T-helper 2 cell treated with Interferon-gamma antibody and Interleukin-4, amounts not matched to agents 5 μg/mL and 100 μg/mL, for 36 hours (primary cell): ENCODE results near the gene CHCHD6.

Source experiments
- DNase-seq: peaks from one replicate; pipeline ENCODE4 v3.0.0; 2021; ENCODE audit warnings: low spot score
- H3K27ac Mint-ChIP-seq: one replicate; pipeline ENCODE4 v1.8.0; 2021; ENCODE audit warnings: mild to moderate bottlenecking, mixed read lengths
- H3K27me3 Mint-ChIP-seq: one replicate; pipeline ENCODE4 v1.8.0; 2021; ENCODE audit warnings: low read depth, mixed read lengths
- H3K36me3 Mint-ChIP-seq: one replicate; pipeline ENCODE4 v1.8.0; 2021; ENCODE audit warnings: low read depth, mixed read lengths
- H3K4me1 Mint-ChIP-seq: one replicate; pipeline ENCODE4 v1.8.0; 2021; ENCODE audit warnings: low read depth, mixed read lengths
- H3K4me3 Mint-ChIP-seq: one replicate; pipeline ENCODE4 v1.8.0; 2022; ENCODE audit warnings: mild to moderate bottlenecking, moderate library complexity, mixed read lengths
- H3K9me3 Mint-ChIP-seq: one replicate; pipeline ENCODE4 v1.8.0; 2021; ENCODE audit warnings: mixed read lengths

The CHCHD6 gene

GRCh38 chr3:126932188-126932931 is 228.3 kb downstream of the CHCHD6 start:
- Mint-ChIP-seq H3K4me1 (no peaks in the 10 kb centered on the region), H3K27ac (no peak overlapping the region), H3K4me3 (no peak overlapping the region), H3K9me3 (no peaks in the 10 kb centered on the region), H3K36me3 (no peaks in the 10 kb centered on the region), H3K27me3 (no peaks in the 10 kb centered on the region)
- DNase-seq = no peak

- Mint-ChIP-seq H3K27ac (no peak overlapping the region), H3K9me3 (no peaks in the 10 kb centered on the region), H3K36me3 (no peaks in the 10 kb centered on the region), H3K4me3 (no peak overlapping the region), H3K4me1 (no peaks in the 10 kb centered on the region), H3K27me3 (no peaks in the 10 kb centered on the region)
- DNase-seq = no peak
Observed at GRCh38 chr3:126934031-126934531, 230.0 kb downstream of the CHCHD6 start.

DNA sequence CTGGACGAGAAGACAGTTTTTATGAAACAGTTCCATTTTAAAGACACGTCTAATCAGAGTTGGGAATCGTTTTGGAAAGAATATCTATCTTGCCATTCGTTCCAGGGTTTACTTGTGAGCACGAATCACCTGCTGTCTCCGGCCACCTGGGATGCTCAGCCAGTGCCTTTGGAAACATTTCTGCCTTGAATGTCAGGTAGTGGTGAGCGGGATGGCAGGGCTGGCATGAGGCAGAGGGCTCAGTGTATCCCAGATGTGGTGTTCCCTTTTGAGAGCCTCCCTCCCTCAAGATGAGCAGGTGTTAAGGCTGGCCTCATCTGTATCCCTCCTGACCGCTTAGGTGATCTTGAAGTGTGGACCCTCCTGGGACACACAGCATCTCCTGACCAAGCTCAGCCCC is 231.0 kb downstream of the CHCHD6 start:
- DNase-seq = no peak
- Mint-ChIP-seq H3K36me3 (no peaks in the 10 kb centered on the region), H3K4me1 (no peaks in the 10 kb centered on the region), H3K27me3 (no peaks in the 10 kb centered on the region), H3K4me3 (no peak overlapping the region), H3K27ac (no peak overlapping the region), H3K9me3 (no peaks in the 10 kb centered on the region)

DNA sequence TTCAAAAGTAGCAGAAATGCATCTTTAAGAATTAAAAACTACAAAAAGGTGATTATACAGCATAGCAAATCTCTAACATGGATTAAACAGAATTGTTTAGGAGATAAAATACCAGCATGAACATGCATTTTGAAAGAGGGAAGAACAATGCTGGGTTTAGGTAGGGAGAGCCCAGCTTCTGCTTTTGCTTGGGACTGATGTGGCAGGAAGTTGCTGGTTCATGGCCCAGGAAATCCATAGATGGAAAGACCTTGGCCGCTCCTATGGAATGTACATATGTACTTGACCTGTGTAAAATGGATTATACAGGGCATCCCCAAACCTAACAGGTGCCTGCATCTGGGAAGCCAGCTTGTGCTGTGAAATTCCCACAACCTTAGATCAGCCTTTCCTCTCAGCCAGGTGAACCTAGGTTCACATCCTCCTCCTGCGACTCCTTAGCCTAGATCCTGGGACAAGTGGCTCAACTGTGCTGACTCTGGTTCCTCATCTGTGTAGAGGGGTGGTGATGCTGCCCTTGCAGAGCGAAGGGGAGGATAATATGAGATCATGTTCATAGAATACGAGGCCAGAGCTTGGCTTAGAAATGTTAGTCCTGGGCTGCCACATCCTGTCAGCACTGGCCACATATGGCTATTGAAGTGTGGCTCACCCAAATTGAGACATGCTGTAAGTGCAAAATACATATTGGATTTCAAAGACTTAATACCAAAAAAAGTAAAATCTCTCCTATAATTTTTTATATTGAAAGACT is 231.9 kb downstream of the CHCHD6 start:
- Mint-ChIP-seq H3K9me3 (no peaks in the 10 kb centered on the region), H3K36me3 (no peaks in the 10 kb centered on the region), H3K27me3 (no peaks in the 10 kb centered on the region), H3K27ac (no peak overlapping the region), H3K4me1 (no peaks in the 10 kb centered on the region), H3K4me3 (no peak overlapping the region)
- DNase-seq = no peak

DNA sequence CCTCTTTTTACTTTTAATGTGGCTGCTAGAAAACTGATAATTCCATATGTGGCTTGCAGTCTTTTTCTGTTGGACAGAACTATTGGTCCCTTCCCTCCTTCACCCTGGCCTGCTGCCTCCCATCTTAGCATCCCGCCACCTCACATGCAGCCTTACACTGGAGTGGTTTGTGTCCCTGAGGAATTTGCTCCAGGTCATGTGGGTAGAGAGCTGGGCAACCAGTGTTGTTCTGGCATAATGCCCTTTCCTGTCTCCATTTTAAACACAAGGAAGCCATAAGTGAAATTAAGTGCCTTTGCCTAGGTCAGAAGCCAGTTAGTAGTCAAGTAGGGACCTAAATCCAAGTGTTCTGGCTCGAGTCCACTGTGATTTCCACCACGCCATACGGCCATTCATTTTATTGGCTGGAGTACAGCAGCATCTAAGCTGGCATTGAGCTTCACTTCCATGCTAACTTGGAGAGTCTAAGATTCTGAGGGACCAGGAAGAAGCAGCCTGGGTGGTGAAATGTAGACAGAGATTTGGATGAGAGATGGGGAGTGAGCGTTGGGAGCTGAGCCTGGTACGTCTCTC is 232.9 kb downstream of the CHCHD6 start:
- H3K27me3 Mint-ChIP-seq = no peaks in the 10 kb centered on the region
- no peak for DNase-seq
- H3K27ac Mint-ChIP-seq = no peak overlapping the region
- H3K4me1 Mint-ChIP-seq = no peaks in the 10 kb centered on the region
- H3K36me3 Mint-ChIP-seq = no peaks in the 10 kb centered on the region
- no peaks in the 10 kb centered on the region for H3K9me3 Mint-ChIP-seq
- no peak overlapping the region for H3K4me3 Mint-ChIP-seq

DNA sequence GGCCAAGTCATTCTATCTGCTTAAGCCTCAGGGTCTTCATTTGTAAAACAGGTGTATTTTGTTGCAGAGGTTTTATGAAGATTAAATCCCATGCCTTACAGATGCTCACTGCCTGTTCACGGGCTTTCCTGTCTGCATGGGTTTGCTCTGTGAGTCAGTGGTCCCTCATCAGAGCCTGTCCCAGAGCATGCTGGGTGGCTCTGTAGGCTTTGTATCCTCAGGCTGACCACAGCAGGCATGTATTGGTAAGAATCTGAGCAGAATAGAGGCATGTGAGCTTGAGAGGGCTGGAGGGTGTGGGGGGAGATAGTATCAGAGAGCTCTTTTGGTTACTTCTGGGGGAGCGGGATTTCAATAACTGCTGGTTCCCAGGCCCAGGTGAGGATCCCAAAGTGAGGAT is 233.5 kb downstream of the CHCHD6 start:
- no peak for DNase-seq
- Mint-ChIP-seq H3K27me3 (no peaks in the 10 kb centered on the region), H3K4me3 (no peak overlapping the region), H3K4me1 (no peaks in the 10 kb centered on the region), H3K36me3 (no peaks in the 10 kb centered on the region), H3K27ac (no peak overlapping the region), H3K9me3 (no peaks in the 10 kb centered on the region)

DNA sequence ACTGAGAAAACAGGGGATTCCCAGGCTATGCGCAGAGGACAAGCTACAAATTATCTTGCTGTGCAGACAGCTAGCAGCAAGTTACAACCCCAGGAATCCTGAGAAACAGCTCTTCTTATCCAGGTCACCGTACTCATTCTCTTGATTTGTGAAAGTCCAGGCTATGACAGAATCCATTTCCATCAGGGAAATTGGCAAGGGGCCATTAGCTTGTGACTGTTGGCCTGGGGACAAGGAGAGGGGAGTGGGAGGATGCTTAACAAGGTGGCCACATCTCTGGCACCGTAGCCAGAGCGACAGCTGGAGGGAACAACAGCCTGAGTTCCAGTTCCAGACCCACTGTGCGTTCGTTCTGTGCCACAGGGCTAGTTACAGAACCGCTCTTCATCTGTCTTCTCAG is 233.9 kb downstream of the CHCHD6 start:
- H3K27ac Mint-ChIP-seq = no peak overlapping the region
- H3K9me3 Mint-ChIP-seq = no peaks in the 10 kb centered on the region
- H3K36me3 Mint-ChIP-seq = no peaks in the 10 kb centered on the region
- H3K4me1 Mint-ChIP-seq = no peaks in the 10 kb centered on the region
- H3K27me3 Mint-ChIP-seq = no peaks in the 10 kb centered on the region
- no peak overlapping the region for H3K4me3 Mint-ChIP-seq
- DNase-seq = no peak

DNA sequence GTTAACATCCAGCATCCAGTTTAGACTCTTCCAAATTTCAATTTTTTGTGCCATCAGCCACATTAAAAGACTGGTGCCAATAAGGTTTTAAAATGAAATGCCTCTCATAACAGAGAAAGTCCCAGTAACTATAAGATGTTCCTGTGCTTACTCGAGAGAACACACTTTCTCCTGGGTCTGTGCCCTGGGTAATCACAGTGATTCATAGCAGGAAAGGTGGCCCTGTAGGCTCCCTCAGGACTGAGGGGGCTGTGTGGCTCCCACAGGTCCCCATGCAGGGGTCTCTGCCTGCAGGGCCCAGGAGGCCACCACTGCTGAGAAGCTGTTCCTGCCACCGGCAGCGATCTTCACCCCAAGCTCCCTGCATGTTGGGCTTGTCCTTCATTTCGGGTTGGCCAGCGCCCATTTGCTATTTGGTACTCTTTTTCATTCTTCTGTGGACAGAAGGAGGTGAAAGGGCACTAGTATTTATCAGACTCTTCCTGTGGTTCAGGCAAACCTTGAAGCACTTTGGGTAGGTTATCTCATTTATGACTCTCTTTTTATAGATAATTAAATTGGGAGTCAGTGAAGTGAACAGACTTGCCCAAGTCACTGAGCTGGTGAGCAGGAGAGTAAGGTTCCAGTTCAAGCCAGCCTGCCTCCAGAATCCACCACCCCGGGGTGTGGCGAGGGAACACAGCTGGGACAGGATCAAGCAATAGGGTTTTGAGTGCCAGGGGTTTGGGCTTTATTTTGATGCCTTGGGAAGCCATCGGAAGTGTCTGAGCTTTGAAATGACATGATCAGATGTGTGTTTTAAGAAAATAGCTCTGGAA is 234.7 kb downstream of the CHCHD6 start:
- no peaks in the 10 kb centered on the region for H3K9me3 Mint-ChIP-seq
- no peak overlapping the region for H3K4me3 Mint-ChIP-seq
- no peaks in the 10 kb centered on the region for H3K36me3 Mint-ChIP-seq
- H3K27ac Mint-ChIP-seq = no peak overlapping the region
- no peak for DNase-seq
- no peaks in the 10 kb centered on the region for H3K27me3 Mint-ChIP-seq
- no peaks in the 10 kb centered on the region for H3K4me1 Mint-ChIP-seq

DNA sequence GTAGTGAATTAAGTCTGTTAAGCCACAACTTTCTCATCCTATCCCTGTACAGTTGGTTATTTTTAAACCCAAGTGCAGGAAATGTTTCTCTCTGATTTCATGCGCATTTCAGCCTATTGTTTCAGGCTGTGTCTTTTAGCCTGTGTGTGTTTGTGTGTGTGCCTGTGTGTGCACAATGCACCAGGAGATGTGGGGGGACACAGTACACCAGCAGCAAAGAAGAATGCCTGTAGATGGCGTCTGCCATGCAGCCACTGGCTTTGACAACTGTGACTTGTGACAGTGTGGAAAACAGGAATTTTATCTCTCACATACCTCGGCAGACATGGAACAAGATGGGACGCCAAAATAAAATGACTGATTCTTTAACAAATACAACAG is 235.3 kb downstream of the CHCHD6 start:
- no peak overlapping the region for H3K27ac Mint-ChIP-seq
- H3K27me3 Mint-ChIP-seq = no peaks in the 10 kb centered on the region
- no peak overlapping the region for H3K4me3 Mint-ChIP-seq
- no peaks in the 10 kb centered on the region for H3K9me3 Mint-ChIP-seq
- H3K36me3 Mint-ChIP-seq = no peaks in the 10 kb centered on the region
- no peaks in the 10 kb centered on the region for H3K4me1 Mint-ChIP-seq
- no peak for DNase-seq

- no peaks in the 10 kb centered on the region for H3K36me3 Mint-ChIP-seq
- no peaks in the 10 kb centered on the region for H3K27me3 Mint-ChIP-seq
- H3K4me3 Mint-ChIP-seq = no peak overlapping the region
- no peaks in the 10 kb centered on the region for H3K9me3 Mint-ChIP-seq
- H3K4me1 Mint-ChIP-seq = no peaks in the 10 kb centered on the region
- H3K27ac Mint-ChIP-seq = no peak overlapping the region
- no peak for DNase-seq
Observed at GRCh38 chr3:126939733-126940132, 235.7 kb downstream of the CHCHD6 start.

DNA sequence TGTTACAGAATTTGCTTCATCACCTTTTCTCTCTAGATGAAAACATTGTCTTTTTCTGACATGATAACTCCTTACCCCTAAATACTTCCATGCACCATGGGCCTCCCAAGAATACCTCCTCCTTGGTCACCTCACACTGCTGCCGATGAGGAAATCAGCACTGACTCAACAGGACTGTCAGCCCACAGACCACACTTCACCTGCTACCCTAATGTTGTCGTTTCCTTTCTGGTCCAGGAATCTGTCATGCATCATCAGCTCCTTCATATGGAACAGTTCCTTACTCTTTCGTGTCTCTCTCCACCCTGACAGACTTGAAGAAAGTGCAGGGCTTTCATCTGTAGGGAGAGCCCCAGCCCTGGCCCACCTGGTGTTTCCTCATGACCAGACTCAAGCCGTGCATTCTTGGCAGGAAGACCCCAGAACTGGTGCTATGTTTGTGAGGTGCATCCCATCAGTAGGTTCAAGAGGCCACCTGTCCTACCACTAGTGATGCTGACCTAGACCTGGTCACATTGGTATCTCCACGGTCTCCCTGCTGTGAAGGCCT is 237.8 kb downstream of the CHCHD6 start:
- no peak overlapping the region for H3K27ac Mint-ChIP-seq
- H3K4me3 Mint-ChIP-seq = no peak overlapping the region
- no peak for DNase-seq

DNA sequence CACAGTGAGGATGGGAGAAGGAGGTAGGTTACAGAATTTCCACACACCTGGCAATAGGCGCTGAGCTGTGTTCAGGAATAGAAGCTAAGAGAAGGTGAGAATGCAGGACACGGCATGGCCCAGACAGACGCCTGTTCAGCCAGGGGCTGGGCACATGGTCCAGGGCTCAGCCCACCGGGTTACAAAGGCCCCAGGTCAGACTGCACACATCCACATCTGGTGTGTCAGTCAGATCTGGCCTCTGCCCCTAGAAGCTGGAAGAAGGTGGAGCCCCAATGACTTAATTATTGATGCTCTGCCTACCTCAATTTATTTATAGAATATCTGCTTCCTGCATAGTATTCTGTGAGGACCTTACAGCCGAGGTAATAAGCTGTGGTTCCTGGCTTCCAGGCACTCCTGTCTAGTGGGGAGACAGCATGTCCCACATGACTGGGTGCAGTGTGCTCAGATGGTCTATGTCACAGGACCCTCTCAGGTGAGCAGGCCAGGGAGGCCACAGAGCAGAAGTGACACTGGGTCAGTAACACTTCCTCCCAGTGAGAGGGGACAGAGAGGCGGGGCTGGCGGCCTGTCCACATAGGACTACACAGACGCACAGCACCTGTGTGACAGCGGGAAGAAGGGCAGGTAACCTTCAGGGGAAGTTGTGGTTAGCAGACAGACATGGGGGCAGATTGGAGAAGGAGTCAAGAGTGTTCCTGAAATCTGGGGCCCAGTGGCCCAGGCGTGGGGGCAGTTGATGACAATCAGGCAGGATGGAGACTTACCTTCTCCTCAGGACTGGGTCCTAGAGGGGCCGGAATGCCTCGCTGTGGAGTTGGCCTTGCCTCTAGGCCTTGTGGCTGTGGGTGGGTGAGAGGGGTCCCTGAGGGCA is 240.3 kb downstream of the CHCHD6 start:
- Mint-ChIP-seq H3K4me1 (peaks cover 3% of the 10 kb centered on the region), H3K4me3 (no peak overlapping the region), H3K36me3 (no peaks in the 10 kb centered on the region), H3K27ac (no peak overlapping the region), H3K9me3 (no peaks in the 10 kb centered on the region), H3K27me3 (no peaks in the 10 kb centered on the region)
- no peak for DNase-seq

More for the DNA sequence above, 237.8 kb downstream of the CHCHD6 start:
- no peaks in the 10 kb centered on the region for H3K36me3 Mint-ChIP-seq
- no peaks in the 10 kb centered on the region for H3K4me1 Mint-ChIP-seq
- no peaks in the 10 kb centered on the region for H3K9me3 Mint-ChIP-seq
- H3K27me3 Mint-ChIP-seq = no peaks in the 10 kb centered on the region
